ENCODE results near the gene DUSP10. TPM values are rescaled to one million over a fixed set of nuclear protein-coding genes. Genes with fewer than 3 reads are reported as not detected.

Gene DUSP10
- total and polyA plus RNA-seq, 8 donors = 4.7 to 14.5 (median 9.3) TPM

GRCh38 chr1:221782970-221783369 is 41.1 kb upstream of the DUSP10 start:
- 97 to 100% methylated on average over 1 of the region's 1 CpG for WGBS, 2 donors
- TF ChIP-seq, protein P1, sequence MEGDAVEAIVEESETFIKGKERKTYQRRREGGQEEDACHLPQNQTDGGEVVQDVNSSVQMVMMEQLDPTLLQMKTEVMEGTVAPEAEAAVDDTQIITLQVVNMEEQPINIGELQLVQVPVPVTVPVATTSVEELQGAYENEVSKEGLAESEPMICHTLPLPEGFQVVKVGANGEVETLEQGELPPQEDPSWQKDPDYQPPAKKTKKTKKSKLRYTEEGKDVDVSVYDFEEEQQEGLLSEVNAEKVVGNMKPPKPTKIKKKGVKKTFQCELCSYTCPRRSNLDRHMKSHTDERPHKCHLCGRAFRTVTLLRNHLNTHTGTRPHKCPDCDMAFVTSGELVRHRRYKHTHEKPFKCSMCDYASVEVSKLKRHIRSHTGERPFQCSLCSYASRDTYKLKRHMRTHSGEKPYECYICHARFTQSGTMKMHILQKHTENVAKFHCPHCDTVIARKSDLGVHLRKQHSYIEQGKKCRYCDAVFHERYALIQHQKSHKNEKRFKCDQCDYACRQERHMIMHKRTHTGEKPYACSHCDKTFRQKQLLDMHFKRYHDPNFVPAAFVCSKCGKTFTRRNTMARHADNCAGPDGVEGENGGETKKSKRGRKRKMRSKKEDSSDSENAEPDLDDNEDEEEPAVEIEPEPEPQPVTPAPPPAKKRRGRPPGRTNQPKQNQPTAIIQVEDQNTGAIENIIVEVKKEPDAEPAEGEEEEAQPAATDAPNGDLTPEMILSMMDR (IDR thresholded peaks at IDR 0.05) = no peak
- H3K9me3 ChIP-seq = no peaks in the 10 kb centered on the region
- H3K27ac ChIP-seq = no peak overlapping the region
- FAIRE-seq = no peak
- no peaks in the 10 kb centered on the region for H3K36me3 ChIP-seq
- H3K27me3 ChIP-seq = no peaks in the 10 kb centered on the region
- ATAC-seq = no peak
- no peak for DNase-seq
- no peaks in the 10 kb centered on the region for H3K4me1 ChIP-seq
- H3K4me3 ChIP-seq = no peak overlapping the region
- intact Hi-C loops (cut with DNase I) = no loop called here

- Histone ChIP-seq H3K4me1 (no peaks in the 10 kb centered on the region), H3K27ac (no peak overlapping the region), H3K9me3 (no peaks in the 10 kb centered on the region), H3K27me3 (no peaks in the 10 kb centered on the region), H3K4me3 (no peak overlapping the region), H3K36me3 (no peaks in the 10 kb centered on the region)
- 75 to 76% methylated on average over 2 of the region's 2 CpGs for WGBS, 2 donors
- no peak for FAIRE-seq
- TF ChIP-seq, protein P1 (IDR thresholded peaks at IDR 0.05) = no peak
- DNase-seq = no peak
- peak in 1 of 4 donors; percentile 45 for ATAC-seq
- intact Hi-C loops (cut with DNase I) = no loop called here
These were observed 40.6 kb upstream of the DUSP10 start for GRCh38 chr1:221782477-221782876.

- ATAC-seq (peak in 2 of 4 donors; percentile 27 to 33), DNase-seq (no peak), FAIRE-seq (no peak)
- Histone ChIP-seq H3K27me3 (no peaks in the 10 kb centered on the region), H3K36me3 (no peaks in the 10 kb centered on the region), H3K4me3 (no peak overlapping the region), H3K4me1 (no peaks in the 10 kb centered on the region), H3K27ac (no peak overlapping the region), H3K9me3 (no peaks in the 10 kb centered on the region)
- WGBS, 2 donors = 70 to 83% methylated on average over 7 of the region's 7 CpGs
- TF ChIP-seq, protein P1 (IDR thresholded peaks at IDR 0.05) = no peak
- intact Hi-C loops (cut with DNase I) = no loop called here
These were observed 39.3 kb upstream of the DUSP10 start for GRCh38 chr1:221781102-221781755.

- TF ChIP-seq, protein P1 (IDR thresholded peaks at IDR 0.05) = no peak
- Histone ChIP-seq H3K27ac (no peak overlapping the region), H3K9me3 (no peaks in the 10 kb centered on the region), H3K4me1 (no peaks in the 10 kb centered on the region), H3K27me3 (no peaks in the 10 kb centered on the region), H3K4me3 (no peak overlapping the region), H3K36me3 (no peaks in the 10 kb centered on the region)
- no peak for FAIRE-seq
- intact Hi-C loops (cut with DNase I) = no loop called here
- no peak for DNase-seq
- WGBS, 2 donors = 90 to 91% methylated on average over 7 of the region's 7 CpGs
- ATAC-seq = no peak
These were observed 38.3 kb upstream of the DUSP10 start for GRCh38 chr1:221780175-221780574.

DNA sequence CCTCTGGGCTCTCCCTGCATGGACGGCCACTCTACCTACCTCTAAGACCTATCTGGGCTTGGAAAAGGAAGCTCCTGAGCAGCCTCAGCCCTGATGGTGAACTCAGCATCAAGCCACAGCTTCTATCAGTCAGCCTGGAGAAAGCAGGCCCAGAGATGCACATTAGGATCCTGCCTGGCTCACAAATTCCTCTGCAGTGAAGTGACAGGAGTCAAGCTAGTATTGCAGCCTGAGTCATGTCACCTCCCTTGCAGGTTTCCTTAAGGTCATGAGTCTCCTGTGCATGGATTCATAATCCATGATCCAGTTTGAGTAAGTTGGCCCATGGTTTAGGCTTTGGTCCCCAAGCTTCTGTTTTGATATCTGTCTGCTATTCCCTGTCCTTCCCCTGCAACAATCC is 37.9 kb upstream of the DUSP10 start:
- no peak for FAIRE-seq
- no peak overlapping the region for H3K4me3 ChIP-seq
- H3K4me1 ChIP-seq = no peaks in the 10 kb centered on the region
- 89 to 92% methylated on average over 1 of the region's 1 CpG for WGBS, 2 donors
- DNase-seq = no peak
- H3K9me3 ChIP-seq = no peaks in the 10 kb centered on the region
- H3K27me3 ChIP-seq = no peaks in the 10 kb centered on the region
- H3K36me3 ChIP-seq = no peaks in the 10 kb centered on the region
- no peak overlapping the region for H3K27ac ChIP-seq
- ATAC-seq = no peak
- intact Hi-C loops (cut with DNase I) = no loop called here
- TF ChIP-seq, protein P1 (IDR thresholded peaks at IDR 0.05) = no peak
